ENCODE measurements around the gene PKDCC.
A peak's percentile ranks its signal among the peaks of the same experiment; 100 is the strongest.

Gene PKDCC

DNA sequence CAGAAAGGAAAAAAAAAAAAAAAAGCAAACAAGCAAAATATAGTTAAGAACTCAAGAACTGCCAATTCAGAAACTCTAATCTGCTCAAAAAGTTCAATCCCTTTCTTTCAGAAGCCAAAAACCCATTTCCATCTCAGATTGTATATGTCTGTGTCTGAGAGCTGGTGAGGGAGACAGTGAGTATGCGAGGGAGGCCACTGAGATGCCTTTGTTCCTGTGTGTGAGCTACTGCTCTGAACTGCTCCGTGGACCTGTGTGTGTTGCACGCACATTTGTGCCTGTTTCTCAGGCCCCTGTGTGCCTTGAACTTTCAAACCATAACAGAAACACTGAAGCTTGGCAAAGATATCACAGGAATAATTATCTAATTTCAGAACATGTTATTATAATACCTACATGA is 2.5 kb upstream of the PKDCC start:
- Mint-ChIP-seq H3K36me3 (ENCODE audit: low read depth) (peaks cover 4% of the 10 kb centered on the region), H3K27ac (peak overlapping the region; percentile 99 to 100 (median 99)), H3K9me3 (no peaks in the 10 kb centered on the region), H3K4me3 (peak overlapping the region; percentile 94 to 99 (median 97)), H3K4me1 (peaks cover 49% of the 10 kb centered on the region), H3K27me3 (ENCODE audit: low read depth) (peaks cover 9% of the 10 kb centered on the region)
- TF ChIP-seq, protein P1, sequence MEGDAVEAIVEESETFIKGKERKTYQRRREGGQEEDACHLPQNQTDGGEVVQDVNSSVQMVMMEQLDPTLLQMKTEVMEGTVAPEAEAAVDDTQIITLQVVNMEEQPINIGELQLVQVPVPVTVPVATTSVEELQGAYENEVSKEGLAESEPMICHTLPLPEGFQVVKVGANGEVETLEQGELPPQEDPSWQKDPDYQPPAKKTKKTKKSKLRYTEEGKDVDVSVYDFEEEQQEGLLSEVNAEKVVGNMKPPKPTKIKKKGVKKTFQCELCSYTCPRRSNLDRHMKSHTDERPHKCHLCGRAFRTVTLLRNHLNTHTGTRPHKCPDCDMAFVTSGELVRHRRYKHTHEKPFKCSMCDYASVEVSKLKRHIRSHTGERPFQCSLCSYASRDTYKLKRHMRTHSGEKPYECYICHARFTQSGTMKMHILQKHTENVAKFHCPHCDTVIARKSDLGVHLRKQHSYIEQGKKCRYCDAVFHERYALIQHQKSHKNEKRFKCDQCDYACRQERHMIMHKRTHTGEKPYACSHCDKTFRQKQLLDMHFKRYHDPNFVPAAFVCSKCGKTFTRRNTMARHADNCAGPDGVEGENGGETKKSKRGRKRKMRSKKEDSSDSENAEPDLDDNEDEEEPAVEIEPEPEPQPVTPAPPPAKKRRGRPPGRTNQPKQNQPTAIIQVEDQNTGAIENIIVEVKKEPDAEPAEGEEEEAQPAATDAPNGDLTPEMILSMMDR (IDR thresholded peaks at IDR 0.05; ENCODE audit: unreplicated experiment in 3 of 3): no peak

GRCh38 chr2:42045848-42046748 is 1.7 kb upstream of the PKDCC start:
- TF ChIP-seq, protein P1 (IDR thresholded peaks at IDR 0.05; ENCODE audit: unreplicated experiment in 3 of 3): no peak
- Mint-ChIP-seq H3K9me3 (no peaks in the 10 kb centered on the region), H3K27me3 (ENCODE audit: low read depth) (peaks cover 9% of the 10 kb centered on the region), H3K4me3 (peak overlapping the region; percentile 94 to 99 (median 97)), H3K27ac (peak overlapping the region; percentile 99 to 100 (median 99)), H3K36me3 (ENCODE audit: low read depth) (peaks cover 10% of the 10 kb centered on the region), H3K4me1 (peaks cover 50% of the 10 kb centered on the region)

DNA sequence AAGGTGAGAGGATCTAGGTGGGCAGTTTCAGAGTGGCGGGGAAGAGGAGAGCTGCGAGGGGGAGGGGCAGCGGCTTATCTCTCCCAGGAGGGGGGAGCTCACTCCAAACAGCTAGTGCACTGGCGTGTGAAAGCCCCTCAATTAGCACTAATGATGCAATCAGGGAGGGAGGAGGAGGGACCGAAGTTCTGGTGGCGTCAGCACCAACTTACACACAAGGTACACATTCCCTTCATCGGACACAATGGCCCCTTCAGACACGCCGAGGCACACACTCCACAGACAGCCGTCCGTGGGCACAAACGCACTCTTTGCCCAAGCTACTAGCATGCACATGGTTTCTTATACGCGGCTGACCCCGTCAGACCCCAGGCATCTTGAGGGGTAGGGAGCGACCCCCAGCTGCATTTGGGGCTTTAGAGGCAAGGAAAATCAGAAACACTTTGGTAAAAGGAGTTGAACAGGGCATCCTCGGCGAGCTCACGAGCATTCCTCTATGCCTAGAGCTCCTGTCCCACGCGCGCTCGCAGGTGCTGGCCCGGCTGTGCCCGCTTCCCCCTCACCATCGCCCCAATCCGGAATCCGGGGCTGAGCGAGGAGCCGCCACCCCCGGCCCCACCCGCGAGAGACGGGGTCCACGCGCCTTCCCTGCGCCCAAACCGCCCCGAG is 868 bp upstream of the PKDCC start:
- peaks cover 57% of the 10 kb centered on the region for H3K4me1 Mint-ChIP-seq
- H3K27ac Mint-ChIP-seq: peak overlapping the region; percentile 99 to 100 (median 99)
- H3K36me3 Mint-ChIP-seq (ENCODE audit: low read depth): peaks cover 13% of the 10 kb centered on the region
- peaks cover 4% of the 10 kb centered on the region for H3K27me3 Mint-ChIP-seq (ENCODE audit: low read depth)
- H3K4me3 Mint-ChIP-seq: peak overlapping the region; percentile 94 to 99 (median 97)
- TF ChIP-seq, protein P1 (IDR thresholded peaks at IDR 0.05; ENCODE audit: unreplicated experiment in 3 of 3): no peak
- H3K9me3 Mint-ChIP-seq: no peaks in the 10 kb centered on the region

DNA sequence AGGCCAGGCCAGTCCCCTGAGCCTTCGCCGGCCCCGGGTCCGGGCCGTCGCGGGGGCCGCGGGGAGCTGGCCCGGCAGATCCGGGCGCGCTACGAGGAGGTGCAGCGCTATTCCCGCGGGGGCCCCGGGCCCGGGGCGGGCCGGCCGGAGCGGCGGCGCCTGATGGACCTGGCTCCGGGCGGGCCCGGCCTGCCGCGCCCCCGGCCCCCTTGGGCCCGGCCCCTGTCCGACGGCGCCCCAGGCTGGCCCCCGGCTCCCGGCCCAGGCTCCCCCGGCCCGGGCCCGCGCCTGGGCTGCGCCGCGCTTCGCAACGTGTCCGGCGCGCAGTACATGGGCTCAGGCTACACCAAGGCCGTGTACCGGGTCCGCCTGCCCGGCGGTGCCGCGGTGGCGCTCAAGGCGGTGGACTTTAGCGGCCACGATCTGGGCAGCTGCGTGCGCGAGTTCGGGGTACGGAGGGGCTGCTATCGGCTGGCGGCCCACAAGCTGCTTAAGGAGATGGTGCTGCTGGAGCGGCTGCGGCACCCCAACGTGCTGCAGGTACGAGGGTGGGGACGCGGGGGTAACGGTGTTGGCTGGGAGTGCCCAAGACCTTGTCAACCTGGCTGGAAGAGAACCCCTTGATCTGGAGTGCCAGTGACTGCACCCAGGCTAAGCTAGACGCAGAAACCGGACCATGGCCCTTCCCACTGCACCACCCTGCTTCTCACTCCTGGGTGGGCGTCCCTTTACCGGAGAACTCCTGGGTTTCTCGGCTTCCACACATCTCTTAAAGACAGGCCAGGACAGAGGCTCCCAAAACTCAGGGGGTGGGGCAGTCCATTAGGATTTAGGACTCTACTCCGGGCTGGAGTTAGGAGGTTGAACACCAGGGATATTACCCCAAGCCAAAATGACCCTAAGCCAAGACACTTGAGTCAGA is 739 bp downstream of the PKDCC start:
- peak overlapping the region; percentile 93 to 99 (median 97) for H3K27ac Mint-ChIP-seq
- H3K4me1 Mint-ChIP-seq: peaks cover 62% of the 10 kb centered on the region
- peak overlapping the region; percentile 88 to 99 (median 97) for H3K4me3 Mint-ChIP-seq
- H3K9me3 Mint-ChIP-seq: no peaks in the 10 kb centered on the region
- H3K36me3 Mint-ChIP-seq (ENCODE audit: low read depth): peaks cover 25% of the 10 kb centered on the region
- no peaks in the 10 kb centered on the region for H3K27me3 Mint-ChIP-seq (ENCODE audit: low read depth)
- TF ChIP-seq, protein P1 (IDR thresholded peaks at IDR 0.05; ENCODE audit: unreplicated experiment in 3 of 3): no peak

DNA sequence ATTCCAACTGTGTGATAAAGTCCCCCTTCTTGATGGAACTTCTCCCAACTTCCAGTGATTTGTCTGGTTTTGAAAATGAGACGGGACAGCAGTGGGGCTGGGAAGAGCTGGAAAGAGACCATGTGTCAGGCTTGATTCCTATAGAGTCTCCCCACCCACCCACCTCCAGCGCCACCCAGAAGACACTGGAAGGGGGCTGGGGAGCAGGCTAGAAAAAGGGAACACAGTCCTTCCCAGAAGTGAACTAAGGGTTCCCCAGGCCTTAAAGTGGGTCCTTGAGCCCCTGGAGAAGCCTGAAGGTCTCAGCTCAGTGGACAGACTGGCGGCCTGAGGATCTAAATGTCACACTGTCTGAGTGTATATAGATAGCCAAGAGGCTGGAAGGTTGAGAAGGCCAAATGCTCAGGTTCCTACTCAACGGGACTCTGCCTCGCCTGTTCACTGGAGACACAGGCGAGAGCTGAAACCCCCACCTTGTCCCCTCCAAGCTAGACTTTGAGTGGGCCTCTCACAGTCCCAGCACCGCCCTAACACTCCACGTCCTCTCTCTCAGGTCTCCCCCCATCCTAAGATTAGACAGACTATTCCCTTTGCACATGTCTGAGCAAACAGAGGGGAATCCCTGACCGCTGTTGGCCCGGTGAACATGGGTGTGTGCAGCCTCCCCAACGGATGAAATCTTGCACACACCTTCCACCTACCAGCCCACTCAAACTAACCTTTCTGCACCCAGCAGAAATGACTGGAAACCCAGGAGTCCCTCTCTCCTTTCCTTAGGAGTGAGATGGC is 1.6 kb downstream of the PKDCC start:
- TF ChIP-seq, protein P1 (IDR thresholded peaks at IDR 0.05; ENCODE audit: unreplicated experiment in 3 of 3): no peak
- Mint-ChIP-seq H3K27ac (peak overlapping the region; percentile 93 to 99 (median 97)), H3K4me3 (peak overlapping the region; percentile 88 to 99 (median 97)), H3K36me3 (ENCODE audit: low read depth) (peaks cover 33% of the 10 kb centered on the region), H3K4me1 (peaks cover 67% of the 10 kb centered on the region), H3K9me3 (no peaks in the 10 kb centered on the region), H3K27me3 (ENCODE audit: low read depth) (no peaks in the 10 kb centered on the region)
